K562 (cell line): ENCODE data around the gene POMGNT2. TPM values are rescaled to one million over a fixed set of nuclear protein-coding genes. Genes with fewer than 3 reads are reported as not detected.

Experiments
- BDP1 ChIP-seq: IDR thresholded peaks from 3 replicates; pipeline ENCODE4 v1.6.1; 2011; ENCODE audit not compliant: insufficient read length, insufficient read depth
- MYBL2 ChIP-seq, 2 experiments: fragments of 450-650 bp in 1 of 2; sonication (generic) in 1 of 2; formaldehyde crosslinking in 1 of 2; IDR thresholded peaks; 2 replicates each; pipeline versions ENCODE4 v1.6.1 to v1.8.1; 2017 to 2022; ENCODE audit warnings: borderline replicate concordance in 1 of 2, inconsistent platforms in 1 of 2, low read depth in 1 of 2, mild to moderate bottlenecking in 1 of 2, missing genetic modification reagents in 1 of 2, moderate library complexity in 1 of 2
- RFX1 ChIP-seq: fragments of 450-650 bp; IDR thresholded peaks from 2 replicates; pipeline ENCODE4 v1.6.1; 2016; ENCODE audit warnings: mild to moderate bottlenecking, moderate library complexity
- TAL1 ChIP-seq: fragments of 450-650 bp; IDR thresholded peaks from 2 replicates; pipeline ENCODE4 v1.6.1; 2016; ENCODE audit warnings: mild to moderate bottlenecking
- polyA plus RNA-seq, 8 experiments: library from polyadenylated mRNA; depleted of rRNA in 4 of 8; stranded (reverse) in 5 of 8; unstranded in 3 of 8; fragments of >200 nt; fragmentation: Nextera tagmentation in 2 of 8; fragmentation: Illumina TruSeq in 1 of 8; extraction: Ambion mirVana in 2 of 8; extraction: Trizol in 1 of 8; gene quantifications; 2 replicates each; pipeline versions ENCODE4 v1.2.1 to v1.2.3, GENCODE V29; 2011 to 2014; ENCODE audit warnings: inconsistent platforms in 1 of 8, missing spikeins in 1 of 8
- total RNA-seq, 7 experiments: library from RNA; depleted of rRNA in 6 of 7; stranded (reverse); fragments of >200 nt in 6 of 7; fragmentation: Illumina TruSeq in 2 of 7; extraction: Trizol in 2 of 7; gene quantifications; 2 replicates each; pipeline versions ENCODE4 v1.2.1 to v1.2.3, GENCODE V29; 2011 to 2021; ENCODE audit warnings: low replicate concordance in 1 of 7
- TF ChIP-seq, protein P1 (sequence below): fragments of 250-450 bp; sonication (Bioruptor Pico); IDR thresholded peaks from 2 replicates; pipeline ENCODE4 v1.4.0; 2020; ENCODE audit warnings: borderline replicate concordance
- TF ChIP-seq, protein P2 (sequence below): sonication (generic); formaldehyde crosslinking; IDR thresholded peaks from 2 replicates; pipeline ENCODE4 v1.8.0; 2022; ENCODE audit warnings: mild to moderate bottlenecking, low read depth, missing genetic modification reagents

The POMGNT2 gene
- total and polyA plus RNA-seq, 9 of the 15 experiments (the other 6 are each of a cell fraction or from before 2014, with no cell fraction given), result 0.65 to 14.1 (median 10.3) TPM

DNA sequence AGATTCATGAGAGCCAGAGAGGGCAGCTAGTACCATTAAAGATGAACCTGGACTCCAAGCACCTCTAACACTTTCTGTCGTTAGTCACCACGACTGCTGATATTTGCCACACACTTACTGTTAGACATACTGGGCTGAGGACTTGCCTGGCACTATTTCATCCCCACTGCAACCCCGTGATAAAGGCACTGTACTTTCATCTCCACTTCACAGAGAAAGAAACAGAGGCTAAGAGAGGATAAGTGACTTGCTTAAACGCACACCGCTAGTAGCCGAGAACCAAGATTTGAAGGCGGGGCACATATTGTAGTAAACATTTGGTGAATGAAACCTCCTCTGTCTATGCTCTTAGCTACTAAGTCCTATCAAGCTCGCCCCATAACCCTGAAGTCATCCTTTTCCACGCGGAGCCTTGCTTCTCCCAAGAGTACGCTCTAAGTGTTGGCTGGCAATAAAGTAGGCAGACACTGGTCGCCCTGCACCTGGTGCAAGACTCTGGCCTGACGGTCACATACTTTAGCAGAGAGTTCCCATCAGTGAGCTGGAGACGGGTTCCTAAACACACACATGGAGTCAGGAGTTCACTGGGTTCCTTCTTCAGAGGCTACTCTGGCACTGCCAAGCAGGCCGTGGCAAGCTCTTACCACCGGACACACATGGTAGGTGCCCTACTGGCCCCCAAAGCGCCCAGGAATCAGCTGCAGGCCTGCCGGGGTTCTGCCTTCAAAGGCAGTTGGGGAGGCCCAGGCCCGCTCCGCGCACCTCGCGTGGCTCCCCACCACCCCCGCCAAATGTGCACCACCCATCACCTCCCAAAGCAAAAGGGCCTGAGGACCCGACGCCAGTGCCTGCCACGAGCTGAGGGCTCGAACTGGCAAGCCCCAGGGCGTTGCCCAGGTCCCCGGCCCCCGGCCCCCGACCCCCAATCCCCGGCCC, 951 bp downstream of the POMGNT2 start (continued):
- TF ChIP-seq, protein P1, sequence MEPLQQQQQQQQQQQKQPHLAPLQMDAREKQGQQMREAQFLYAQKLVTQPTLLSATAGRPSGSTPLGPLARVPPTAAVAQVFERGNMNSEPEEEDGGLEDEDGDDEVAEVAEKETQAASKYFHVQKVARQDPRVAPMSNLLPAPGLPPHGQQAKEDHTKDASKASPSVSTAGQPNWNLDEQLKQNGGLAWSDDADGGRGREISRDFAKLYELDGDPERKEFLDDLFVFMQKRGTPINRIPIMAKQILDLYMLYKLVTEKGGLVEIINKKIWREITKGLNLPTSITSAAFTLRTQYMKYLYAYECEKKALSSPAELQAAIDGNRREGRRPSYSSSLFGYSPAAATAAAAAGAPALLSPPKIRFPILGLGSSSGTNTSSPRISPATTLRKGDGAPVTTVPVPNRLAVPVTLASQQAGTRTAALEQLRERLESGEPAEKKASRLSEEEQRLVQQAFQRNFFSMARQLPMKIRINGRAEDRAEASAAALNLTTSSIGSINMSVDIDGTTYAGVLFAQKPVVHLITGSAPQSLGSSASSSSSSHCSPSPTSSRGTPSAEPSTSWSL (CRISPR knock-in tag), result no peak
- TF ChIP-seq RFX1 (no peak), BDP1 (no peak), MYBL2 (IDR thresholded peaks at IDR 0.05; ENCODE audit: low read depth) (no peak), MYBL2 (CRISPR knock-in tag; IDR thresholded peaks at IDR 0.05; ENCODE audit: borderline replicate concordance) (no peak), TAL1 (peak; percentile 34; the same call in 1 of the 2 replicates)
- TF ChIP-seq, protein P2, sequence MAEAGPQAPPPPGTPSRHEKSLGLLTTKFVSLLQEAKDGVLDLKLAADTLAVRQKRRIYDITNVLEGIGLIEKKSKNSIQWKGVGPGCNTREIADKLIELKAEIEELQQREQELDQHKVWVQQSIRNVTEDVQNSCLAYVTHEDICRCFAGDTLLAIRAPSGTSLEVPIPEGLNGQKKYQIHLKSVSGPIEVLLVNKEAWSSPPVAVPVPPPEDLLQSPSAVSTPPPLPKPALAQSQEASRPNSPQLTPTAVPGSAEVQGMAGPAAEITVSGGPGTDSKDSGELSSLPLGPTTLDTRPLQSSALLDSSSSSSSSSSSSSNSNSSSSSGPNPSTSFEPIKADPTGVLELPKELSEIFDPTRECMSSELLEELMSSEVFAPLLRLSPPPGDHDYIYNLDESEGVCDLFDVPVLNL (CRISPR knock-in tag), result no peak
